ENCODE results near the gene SCARF2.
A peak's percentile ranks its signal among the peaks of the same experiment; 100 is the strongest.

The SCARF2 gene

DNA sequence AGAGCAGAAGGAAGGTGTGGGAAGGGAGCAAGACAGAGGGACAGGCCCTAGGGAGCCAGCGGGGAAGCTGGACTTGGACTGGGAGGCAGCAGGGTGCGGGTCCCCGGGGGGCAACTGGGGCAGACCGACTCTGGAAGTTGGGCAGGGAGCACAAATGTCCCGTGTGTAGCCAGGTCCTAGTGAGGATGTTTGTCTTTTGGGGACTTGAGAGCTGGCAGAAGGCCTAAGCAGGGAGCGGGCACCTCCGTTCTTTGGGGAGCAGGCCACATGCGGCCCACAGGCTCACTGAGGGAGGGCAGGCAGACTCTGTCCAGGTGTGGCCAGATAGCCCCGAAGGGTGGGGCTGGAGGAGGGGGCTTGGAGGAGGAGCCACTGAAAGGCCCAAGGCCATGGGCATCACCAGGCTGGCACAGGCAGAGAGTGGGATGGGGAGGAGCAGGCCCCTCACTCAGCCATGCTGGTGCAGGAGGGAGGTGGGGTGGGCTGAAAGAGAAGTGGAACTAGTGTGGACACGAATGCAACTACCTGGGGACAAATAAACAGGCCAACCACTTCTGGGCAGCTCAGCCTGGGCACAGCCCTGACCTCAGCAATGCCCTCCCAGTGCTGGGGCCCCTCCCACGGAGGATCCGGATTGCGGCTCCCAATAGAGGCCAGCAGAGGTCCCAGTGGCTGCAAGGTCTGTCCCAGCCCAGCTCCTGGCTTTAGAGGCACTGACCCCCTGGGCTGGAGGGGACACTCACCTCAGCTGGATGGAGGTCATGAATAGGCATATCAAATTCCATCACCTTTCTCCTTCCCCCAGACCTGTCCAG, 1.3 kb upstream of the SCARF2 start:
- no peak for DNase-seq

DNA sequence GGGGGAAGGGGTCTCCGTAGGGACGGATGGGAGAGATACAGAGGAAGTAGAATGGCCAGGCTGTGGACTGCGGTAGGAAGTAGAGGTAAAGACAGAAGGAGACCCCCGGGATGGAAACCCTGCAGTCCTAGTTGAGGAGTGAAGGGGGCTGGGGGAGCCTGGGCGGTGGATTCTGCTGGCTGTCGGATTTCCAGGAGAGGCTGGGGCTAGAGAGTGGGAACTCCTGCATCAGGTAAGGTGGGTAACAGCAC, 727 bp upstream of the SCARF2 start:
- DNase-seq = no peak

DNA sequence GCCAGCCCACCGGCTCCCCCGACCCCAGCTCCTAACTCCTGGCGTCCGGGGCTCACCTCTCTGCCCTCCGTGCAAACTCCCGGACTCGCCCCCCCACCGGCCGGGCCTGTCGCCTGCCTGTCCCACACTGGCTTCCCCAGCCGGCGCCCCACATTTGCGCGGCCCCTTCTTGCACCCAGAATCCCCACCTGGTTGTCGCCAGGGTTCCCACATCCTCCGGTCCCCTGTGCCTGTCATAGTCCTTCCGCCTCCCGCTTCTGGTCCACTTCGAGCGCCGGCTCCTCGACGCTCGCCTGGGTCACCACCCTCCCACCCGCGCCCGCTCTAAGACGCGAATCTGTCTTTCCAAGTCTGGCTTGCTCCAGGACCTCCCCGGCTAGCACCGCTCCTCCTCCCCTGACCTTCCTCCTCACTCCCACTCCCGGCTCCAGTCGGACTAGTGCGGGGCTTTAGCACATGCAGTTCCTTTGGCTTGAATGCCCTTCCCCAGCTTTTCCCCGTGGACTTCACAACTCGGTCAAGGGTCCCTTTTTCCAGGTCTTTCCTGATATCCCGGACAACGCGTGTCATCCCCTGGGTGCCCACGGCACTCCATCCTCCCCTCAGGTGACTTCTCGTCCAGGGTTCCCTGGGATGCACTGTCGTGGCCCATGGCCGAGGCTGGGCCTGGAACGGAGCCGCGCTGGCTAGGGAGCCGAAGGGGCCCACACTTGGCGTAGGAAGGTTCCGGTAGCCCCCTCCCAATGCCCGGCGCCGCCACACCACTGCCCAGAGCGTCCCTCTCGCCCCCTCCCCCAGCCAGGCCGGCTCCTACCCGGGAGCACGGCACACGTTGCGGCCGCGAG, 635 bp downstream of the SCARF2 start:
- no peak for DNase-seq

DNA sequence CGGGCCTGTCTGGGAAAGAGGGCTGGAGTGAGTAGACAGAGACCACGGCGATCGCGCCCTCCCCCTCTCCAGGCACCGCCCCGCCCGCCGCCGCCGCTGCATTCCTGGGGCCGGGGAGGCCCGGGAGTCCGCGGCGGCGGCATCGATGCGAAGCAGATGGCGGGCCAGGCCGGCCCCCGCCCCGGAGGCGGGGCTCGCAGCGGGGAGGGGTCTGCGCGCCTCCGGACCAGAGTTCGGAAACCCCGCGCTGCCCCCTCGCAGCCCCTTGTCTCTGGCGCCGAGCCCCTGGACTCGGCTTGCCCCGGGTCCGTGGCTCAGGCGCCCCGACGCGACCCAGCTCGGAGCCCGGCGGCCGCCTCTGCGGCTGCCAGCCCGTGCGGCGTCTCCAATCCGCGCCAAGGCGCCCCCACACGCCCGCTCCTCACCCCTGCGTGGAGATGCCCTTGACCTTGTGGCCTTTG, 1.3 kb downstream of the SCARF2 start:
- DNase-seq = no peak

DNA sequence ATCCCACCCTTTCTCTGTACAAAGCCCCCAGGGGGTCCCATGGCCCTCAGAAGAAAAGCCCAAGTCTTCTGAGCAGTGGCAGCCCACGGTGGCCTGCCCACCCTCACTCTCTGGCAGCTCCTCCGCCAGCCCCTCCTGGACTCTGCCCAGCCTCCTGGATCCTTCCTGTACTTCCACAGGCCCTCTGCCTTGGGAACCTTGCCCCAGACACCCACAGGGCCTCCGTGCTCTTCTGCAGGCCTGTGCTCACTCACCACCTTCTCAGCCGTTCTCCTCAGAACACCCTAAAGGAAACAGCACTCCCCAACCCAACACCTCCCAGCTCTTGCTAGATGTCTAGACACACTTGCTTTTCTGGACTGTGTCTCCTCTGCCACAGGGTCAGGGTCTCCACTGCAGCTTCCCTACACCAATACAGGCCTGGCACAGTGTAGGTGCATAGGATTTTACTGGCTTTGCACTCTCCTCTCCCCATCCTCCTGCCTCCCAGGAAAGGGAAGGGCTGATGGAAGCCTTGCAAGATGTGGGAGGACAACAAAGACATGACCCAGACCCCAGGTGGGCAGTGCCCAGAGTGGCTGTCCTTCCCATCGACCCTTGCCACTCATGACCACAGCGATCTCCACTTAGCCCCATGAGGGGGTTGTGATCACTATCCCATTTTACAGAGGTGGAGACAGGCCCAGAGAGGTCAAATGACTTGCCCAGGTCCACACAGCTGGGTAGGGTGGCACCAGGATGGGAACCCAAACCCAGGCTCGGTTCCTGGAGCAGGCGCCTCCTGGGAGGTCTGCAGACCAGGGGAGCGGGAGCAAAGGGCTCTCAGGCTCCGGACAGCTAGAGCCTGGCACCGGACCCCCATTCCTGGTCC, 2.0 kb downstream of the SCARF2 start:
- DNase-seq = no peak

DNA sequence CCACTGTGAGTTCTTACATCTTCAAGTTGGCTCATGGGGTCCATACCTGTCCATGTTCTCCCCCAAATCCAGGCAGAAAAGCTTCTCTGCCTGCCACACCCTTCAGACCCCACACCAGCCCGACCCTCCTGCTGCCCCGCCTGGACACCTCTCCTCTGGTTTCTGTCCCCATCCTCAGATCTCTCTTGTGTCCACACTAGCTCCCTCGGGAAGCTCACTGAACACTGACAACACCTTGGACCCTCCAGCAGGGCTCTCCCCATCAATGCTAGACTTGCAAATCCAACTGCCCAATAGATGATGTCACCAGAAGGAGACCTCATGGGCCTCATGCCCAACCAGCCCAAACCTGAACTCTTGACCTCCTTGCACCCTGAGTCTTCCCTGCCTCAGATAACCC, 2.9 kb downstream of the SCARF2 start:
- DNase-seq = no peak

DNA sequence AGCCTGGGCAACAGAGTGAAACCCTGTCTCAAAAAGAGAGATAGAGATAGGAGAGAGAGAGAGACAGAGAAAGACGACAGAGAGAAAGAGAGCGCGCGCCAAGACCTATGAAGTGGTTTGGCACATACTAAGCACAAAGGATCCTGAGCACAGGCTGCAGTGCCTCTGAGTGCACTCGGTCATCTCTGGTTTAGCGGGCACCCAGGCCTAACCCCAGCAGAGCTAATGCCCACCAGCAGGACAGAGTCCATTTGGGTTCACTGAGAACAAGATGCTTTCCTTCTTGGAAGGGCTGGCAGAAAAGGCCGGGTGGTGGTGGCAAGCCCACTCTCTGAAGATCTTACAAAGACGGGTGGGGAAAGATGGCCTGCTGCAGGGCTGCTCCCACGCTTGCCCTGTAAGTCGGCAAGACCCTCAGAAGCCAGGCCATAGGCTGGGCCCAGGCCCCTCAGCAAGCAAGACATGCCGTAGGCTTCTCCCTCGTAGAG, 3.3 kb downstream of the SCARF2 start:
- DNase-seq = no peak

DNA sequence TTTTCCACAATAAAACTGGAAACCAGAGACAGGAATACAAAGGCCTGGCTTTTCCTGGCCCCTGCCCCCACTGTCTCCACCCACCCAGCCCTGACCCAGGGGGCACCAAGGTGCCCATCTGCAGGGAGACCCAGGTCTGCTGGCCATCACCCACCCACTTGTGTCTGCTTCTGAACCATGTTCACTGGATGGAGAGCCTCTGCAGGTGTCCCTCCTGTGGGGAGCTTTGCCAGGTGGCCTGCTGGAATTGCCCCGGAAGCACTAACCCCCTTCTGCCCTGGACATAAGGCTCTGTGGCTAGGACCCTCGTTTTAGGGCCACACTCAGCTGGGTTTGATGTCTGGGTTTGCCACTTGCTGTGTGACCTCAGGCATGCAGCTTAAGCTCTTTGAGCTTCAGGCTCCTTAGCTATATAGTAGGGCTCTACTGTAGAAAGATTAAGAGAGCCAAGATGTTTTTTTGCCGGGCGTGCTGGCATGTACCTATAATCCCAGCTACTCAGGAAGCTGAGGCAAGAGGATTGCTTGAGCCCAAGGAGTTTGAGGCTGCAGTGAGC, 3.9 kb downstream of the SCARF2 start:
- no peak for DNase-seq

DNA sequence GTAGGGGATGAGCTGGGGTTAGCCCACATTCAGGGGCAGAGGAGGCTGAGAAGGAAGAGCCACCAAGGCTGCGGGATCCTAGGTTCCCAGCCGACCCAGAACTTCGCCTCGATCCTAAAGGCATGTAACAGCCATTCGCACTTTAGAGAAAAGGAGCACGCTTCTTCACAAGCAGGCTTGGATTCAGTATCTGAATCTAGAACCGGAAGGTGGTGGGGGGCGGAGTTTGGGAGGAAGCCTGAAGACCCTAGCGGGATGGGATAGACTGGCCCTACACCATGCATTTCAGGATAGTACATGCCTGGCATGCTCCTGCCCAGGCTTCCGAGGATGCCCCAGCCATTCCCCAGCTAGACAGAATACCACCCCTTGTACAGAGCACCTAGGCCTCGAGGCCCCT, 4.4 kb downstream of the SCARF2 start:
- DNase-seq = no peak

DNA sequence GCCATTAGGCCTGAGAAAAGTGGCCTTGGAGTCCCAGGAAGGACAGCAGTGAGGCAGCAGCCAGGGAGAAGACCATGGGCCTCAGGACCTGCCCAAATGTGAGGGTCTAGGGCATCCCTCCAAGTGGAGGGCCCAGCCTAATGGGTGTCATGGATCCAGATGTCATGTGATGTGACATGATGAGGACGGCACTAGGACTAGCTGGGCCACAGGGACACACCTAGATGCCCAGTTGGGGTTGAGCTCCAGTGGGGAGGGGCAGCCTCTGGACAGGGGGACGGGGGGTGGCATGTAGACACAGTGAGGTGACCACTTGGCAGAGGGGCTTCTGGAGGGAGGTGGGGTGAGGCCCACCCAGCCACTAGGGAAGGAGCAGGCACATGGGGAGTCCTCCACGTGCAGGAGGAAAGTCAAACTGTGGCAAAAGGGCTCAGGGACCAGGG, 5.4 kb downstream of the SCARF2 start:
- no peak for DNase-seq

DNA sequence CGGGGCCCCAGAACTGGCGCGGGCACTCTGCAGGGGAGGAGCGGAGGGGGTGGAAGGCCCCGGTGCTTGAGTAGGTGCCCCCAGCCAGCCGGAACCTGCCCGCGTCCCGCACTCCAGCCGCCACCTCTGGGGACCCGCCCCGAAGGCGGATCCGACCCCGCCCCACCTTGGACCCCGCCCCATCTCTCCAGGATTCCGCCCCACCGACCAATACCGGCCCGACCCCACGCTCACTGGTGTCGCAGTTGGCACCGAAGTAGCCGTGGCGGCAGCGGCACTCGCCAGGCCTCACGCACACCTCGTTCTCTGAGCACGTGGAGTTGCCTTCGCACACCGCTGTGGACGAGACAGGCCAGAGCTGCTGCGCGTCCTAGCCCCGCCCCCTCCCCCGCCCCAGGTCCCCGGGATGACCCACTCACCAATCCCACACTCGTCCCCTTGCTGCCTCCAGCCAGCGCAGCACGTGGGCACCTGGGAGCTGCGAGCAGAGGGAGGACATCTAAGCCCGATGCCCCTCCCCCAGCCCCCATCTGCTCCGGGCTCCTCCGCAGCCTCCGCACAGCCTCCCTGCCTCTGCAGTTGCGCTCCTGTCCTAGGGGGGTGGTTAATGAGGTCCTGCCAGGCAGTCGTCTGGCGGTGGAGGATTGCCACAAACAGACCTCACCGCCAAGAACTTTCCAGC, 6.0 kb downstream of the SCARF2 start:
- no peak for DNase-seq

DNA sequence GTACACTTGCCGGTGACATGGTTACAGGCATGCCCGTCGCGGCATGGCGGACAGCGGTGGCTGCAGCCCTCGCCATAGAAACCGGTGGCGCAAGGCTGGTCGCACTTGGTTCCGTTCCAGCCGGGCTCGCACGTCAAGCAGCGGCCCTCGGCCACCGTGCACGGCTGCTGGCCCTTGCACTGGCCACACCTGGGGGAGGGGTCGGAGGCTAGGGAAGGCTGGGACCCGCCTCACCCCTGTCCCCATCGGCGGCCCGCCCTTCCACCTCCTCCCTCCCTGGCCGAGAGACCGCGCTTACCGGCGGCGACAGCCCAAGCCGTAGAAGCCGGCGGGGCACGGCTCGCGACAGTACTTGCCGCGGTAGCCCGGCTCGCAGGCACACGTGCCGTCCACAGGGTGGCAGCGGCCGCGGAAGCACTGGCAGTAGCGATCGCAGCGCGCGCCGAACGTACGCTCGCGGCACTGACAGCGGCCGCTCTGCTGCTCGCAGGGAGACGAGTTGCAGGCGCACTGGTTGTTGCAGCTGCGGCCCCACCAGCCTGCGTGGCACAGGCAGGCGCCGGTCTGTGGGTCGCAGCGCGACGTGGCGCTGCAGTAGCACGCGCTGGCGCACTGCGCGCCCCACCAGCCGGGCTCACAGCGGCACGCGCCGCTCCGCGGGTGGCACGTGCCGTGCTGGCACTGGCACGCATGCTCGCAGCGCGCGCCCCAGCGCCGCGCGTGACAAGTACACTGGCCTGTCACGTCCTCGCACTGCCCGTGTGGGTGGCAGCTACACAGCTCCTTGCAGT, 6.7 kb downstream of the SCARF2 start:
- DNase-seq = peak; percentile 70

DNA sequence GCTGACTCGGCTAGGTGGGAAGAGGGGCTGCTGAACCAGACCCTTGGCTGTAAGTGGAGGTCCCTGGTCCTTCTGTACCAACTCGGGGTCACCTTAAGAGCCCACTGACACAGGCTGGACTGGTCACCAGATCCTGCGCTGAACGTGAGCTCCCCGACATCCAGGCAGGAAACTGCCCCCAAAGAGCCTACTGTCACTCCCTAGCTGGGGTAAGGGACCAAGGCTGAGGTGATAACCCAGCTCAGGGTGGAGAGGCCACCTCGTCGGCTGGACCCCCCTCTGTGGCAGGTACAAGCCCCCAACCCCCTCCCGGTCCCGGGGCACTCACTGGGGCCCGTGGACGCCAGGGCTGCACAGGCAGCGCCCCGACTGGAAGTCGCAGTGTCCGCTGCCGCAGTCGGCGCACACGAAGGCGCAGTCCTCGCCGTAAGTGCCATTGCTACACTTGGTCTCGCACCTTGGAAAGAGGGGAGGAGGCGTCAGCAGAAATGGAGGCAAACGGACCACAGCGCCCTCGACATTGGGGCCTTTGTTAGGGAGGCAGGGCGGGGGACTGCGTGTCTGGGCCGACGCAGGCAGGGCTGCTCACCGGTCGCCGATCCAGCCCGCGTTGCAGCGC, 7.4 kb downstream of the SCARF2 start:
- DNase-seq = no peak

DNA sequence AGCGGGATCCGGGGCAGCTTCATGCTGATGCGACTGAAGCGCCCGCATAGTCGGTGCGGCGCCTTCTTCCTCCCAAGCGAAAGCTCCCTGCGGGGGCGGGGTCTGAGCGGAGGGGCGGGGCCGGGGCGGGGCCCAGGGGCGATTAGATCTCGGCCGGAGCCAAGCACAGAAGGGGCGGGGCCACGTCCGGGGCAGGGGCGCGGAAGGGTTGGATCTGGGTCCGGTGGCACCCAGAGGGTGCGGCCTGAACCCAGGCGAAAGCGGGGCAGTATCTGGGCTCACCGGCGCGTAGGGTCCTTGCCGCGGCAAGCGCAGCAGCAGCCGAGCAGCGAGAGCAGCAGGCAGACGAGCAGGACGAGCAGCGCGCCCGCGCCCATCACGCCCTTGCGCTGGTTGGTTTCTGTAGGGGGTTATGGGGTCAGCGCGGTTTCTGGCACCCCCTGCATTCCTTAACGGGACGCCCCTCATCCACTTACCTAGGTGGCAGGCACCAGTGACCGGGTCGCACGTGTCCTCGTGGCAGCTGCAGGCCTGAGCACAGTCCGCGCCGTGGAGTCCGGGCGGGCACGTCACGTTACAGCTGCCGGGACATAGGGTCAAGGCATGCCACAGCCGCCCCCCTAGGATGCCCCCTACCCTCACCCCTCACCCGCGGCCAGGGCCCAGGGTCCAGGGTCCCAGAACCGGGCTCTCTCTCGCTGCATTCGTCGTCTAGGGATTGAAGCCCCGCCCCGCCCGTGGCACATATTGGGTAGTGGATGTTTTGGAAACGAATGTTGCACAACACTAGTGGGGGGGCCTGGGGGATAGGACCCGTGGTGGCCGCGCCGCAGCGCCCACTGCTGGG, 8.1 kb downstream of the SCARF2 start:
- DNase-seq = no peak

DNA sequence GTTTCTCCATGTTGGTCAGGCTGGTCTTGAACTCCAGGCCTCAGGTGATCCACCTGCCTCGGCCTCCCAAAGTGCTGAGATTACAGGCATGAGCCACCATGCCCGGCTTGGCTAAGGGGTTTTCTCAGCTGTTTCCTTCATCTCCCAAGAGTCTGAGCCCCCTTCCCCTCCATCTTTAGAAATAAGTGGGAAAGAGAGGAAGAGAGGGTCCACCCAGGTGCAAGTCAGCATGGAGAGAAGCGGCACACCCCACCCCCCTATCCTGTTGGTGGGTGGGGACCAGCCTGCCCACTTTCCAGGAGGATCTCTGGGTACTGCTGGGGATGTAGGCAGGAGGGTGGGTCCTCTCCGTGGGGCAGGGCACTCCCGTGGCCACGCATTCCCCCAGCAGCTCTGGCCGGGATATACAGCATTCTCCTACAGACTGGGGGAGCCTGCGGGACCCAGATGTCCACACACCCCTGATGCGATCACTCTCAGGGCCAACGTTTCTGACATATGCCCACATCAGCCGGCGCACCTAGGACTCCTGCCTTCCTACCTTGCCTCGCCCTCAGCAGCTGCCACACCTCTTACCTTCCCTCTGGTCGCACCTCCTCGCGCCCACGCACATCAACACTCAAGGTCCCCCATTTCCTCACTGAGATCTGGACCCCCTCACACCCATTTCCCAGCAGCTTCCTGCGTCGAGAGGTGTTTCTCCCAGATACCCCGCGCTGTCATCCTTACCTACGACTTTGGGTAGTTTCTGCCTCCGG, 8.9 kb downstream of the SCARF2 start:
- no peak for DNase-seq

DNA sequence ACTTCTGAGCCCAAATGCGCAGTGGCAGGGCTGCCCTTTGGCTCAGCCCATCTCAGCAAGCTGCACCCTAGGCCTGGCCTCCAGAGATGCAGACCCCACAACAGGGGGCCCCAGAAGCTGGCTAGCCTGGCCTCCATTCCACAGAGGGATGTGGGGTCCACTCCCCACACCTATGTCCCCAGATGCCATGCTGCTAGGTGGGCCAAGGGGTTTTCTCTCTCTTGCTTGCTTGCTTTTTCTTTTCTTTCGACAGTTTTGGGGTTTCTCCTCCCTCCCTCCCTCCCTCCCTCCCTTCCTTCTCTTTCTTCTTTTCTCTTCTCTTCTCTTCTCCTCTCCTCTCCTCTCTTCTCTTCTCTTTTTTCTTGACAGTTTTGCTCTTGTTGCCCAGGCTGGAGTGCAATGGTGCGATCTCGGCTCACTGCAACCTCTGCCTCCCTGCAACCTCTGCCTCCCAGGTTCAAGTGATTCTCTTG, 9.6 kb downstream of the SCARF2 start:
- no peak for DNase-seq

DNA sequence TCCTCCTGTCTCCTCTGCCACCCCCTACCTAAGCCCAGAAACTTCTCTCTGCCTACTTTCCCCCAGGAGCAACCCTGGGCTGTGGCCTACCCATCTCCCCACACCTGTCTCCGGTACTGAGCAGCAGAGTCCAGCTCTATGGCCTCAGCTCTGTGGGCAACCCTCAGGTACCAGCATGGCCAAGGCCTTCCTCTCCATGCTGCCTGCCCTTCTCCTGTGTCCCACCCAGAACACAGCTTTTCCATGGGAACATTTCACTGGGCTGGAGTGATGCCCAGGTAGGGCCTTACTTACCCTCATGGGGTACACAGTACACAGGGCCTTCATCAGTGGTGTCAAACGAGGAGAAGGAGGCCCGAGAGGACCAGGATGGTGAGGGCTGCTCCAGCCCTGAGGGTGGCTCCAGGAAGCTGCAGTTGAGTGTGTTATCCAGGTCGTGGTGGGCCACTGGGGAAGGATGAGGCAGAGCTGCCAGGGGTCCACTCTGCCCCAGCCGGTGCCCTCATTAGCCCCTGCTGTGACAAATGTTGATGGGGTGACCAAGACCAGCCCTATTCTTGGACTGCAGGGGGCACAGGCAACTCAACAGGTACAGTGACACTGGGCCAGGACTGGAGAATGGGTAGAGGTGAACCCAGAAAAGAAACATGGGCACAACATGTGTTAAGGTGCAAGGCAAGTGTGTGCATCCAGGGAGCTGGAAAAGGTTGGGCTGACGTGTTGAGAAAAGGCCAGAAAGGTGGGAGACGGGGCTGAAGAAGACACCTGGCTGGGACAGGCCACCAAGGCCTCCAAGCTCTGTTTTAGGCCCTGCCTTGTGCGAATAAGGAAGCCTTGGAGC, 10.3 kb downstream of the SCARF2 start:
- DNase-seq = no peak

DNA sequence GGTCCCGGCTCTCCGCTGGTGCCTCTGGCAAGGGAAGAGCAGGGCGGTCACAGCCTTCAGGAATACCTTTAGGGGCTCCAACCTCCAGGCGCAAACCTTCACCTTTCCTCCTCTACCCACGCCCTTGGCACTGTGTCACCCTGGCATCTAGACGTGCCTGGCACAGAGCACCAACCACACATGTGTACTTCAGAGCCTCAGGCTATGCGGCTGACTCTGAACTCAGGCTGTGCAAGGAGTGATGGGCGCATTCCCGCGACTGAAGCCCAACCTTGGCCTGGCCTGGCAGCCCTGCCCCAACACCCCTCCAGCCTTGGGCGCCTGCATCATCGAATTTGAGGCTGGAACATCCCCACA, 11.4 kb downstream of the SCARF2 start:
- DNase-seq = no peak

Data from NCI-H2171 (cell line).